HG03135 (cell line): Measurements from ENCODE around the gene YES1.
"Not testable (repeated sequence)": the region's sequence is repeated elsewhere in the genome, so short reads cannot be mapped to it uniquely, and the experiment has no call there.

Experiments used
- ATAC-seq: cut with Tn5 transposase; IDR thresholded peaks from one replicate; pipeline ENCODE4 v1.9.1; 2021; ENCODE audit warnings: mild to moderate bottlenecking, moderate library complexity; ENCODE audit not compliant: unreplicated experiment

The YES1 gene

DNA sequence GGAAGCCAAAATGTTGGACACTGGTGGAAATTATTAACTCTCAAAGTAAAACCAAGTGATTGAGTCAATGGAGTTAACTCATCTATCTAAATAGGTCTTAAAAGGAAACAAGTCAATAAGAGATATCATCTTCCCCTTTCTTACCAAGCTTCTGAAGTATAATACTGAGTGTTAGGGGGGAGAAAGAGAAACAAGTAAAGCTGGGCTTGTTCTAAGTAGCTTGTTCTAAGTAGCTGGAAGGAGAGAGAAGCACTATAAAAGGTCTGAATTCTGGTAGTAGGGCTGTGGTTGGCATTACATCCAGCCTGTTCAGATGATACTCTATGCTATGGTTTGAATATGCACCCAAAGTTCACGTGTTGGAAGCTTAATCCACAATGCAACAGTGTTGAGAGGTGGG is 26.8 kb downstream of the YES1 start:
- no peak for ATAC-seq

DNA sequence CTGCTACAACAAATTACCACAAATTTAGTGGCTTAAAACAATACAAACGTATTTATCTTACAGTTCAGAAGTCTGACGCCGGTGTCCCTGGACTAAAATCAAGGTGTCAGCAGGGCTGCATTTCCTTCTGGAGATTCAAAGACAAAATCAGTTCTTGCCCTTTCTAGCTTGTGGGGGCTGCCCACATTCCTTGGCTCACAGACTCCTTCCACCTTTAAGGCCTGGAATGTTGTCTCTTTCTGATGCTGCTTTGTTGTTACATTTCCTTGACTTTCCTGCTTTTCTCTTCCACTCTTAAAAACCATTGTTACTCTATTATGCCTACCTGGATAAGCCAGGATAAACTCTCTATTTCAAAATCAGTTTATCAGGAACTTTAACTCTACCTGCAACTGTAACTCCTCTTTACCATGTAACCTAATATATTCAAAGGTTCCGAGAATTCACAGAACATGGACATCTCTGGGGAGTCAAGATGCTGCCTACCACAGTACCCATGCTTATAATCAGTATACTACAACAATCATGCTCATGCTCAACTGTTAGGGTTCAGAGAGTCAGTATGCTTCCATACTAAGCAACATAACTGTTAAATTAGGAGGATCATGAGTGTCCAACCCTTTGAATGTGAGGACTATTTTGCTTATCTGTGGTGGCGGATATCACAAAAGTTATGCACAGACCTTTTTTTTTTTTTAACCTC is 27.4 kb downstream of the YES1 start:
- no peak for ATAC-seq

DNA sequence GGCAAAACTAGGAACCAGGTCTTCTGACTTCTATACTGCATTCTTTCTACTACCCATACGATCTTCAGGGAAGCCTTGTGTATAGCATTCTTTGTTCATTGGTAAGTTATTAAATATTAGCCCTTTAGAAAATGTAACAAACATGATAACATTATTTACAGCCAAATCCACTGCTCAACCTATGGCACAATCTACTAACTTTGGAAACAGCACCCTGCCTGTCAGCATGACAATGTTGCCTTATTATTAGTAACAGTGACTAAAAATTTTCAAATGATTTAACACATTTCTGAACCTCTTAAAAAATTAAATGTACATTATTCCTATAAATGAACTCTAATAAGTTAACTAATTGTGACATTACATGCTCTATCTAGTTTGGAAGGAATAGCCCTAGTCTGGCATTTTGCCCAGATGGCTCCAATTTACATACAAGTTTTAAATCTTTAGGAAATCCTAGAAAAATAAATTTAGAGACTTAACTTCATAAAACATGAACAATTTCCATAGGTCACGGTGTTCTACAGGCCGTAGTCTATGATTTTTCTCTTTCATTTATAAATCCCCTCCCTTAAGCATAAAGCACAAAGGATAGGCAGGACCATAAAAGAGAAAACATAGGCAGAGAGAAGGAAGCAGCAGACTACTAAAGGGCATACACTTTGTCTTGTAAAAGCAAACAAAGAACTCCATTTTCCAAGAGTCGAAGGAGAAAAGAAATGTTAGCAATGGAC is 33.7 kb downstream of the YES1 start:
- no peak for ATAC-seq

DNA sequence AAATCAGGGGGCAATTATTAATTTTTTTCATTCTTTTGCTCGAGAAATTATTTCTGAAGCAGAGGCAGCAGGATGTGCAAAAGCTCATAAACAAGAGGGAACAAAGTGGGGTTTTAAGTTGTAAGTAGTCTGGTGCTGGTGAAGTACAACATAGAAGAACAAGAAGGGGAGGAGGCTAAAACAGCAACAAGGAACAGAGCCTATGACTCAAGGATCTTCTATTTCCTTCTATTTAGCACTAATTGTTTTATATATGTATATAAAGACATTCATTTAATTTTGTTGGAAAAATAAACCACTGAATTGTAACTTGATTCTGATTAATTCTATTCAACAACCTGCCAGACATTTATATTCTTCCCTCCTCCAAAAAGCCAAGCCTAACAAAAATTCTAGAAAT is 35.0 kb downstream of the YES1 start:
- ATAC-seq, result no peak

DNA sequence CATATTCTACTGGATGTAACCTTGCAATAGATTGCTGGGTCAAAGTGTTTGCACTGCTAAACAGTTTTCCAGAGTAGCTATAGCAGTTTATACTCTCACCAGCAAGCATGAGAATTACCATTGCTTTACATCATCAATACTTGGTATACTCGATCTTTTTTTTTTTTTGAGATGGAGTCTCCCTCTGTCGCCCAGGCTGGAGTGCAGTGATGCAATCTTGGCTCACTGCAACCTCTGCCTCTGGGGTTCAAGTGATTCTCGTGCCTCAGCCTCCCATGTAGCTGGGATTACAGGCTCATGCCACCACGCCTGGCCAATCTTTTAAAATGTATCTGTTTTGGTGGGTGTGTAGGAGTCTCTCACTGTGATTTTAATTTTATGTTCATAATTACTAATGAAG is 36.0 kb downstream of the YES1 start:
- ATAC-seq, result not testable (repeated sequence)

DNA sequence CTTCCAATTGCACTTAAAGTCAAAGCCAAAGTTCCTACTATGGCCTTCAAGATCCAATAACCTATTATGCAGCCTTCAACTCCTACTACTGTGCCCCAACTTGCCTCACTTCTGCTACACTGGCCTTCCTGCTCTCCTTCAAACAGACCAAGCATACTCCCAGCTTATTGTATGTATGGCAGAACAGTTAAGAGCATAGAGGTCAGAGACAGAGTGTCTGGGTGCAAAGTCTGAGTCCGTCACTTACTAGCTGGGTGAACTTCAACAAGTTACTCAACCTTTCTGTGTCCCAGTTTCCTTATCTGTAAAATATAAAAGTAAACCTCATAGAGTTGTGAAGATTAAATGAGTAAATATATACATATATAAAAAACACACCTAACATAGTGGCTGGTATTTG is 37.2 kb downstream of the YES1 start:
- ATAC-seq, result no peak

DNA sequence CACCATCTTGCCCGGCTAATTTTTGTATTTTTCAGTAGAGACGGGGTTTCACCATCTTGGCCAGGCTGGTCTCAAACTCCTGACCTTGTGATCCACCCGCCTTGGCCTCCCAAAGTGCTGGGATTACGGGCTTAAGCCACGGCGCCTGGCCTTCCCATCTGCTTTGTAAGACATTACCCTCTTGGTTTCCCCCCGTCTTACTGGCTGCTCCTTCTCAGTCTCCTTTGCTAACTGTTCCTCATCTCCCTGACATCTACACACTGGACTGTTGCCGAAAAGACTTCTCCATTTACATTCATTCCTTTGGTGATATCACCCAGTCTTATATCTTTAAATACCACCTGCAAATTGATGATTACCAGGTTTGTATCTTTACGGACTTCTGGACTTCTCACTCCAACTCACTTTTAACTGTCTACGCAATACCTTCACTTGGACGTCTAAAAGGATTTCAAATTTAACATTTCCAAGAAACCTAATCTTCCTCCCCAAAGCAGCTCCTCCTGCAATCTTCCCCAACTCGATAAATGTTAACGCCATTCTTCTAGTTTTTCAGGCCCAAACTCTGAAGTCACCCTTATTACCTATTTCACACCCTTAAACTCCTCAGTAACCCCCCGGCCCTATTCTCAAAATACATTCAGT is 37.9 kb downstream of the YES1 start:
- no peak for ATAC-seq

DNA sequence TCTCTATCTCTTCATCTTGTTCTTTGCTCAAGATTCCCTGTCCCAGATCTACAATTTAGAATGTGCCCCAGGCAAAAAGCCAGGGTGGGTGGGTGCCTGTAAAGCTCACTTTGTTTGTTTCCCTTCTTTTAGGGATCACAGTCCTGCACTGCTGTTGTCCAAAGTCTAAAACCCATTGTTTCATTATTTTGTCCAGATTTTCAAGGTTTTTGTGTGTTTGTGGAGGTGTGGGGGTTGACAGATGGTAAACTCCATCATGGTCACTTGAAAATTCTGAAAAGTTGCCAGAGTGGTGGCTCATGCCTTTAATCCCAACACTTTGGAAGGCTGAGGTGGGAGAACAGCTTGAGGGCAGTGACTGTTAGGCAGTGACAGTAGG is 41.5 kb downstream of the YES1 start:
- no peak for ATAC-seq

DNA sequence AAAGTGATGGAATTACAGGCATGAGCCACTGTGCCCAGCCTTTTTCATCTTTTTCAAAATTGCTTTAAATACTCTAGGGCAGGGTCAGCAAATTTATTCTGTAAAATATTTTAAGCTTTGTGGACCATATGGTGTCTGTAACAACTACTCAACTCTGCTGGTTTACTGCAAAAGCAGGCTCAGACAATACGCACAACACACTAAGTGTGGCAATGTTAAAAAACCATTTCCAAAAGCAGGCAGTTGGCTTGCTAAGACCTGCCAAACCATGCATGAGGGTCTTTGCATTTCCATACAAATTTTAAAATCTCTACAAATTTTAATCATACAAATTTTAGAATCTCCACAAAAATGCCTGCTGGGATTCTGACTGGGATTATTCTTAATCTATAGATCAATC is 44.1 kb downstream of the YES1 start:
- ATAC-seq, result no peak

DNA sequence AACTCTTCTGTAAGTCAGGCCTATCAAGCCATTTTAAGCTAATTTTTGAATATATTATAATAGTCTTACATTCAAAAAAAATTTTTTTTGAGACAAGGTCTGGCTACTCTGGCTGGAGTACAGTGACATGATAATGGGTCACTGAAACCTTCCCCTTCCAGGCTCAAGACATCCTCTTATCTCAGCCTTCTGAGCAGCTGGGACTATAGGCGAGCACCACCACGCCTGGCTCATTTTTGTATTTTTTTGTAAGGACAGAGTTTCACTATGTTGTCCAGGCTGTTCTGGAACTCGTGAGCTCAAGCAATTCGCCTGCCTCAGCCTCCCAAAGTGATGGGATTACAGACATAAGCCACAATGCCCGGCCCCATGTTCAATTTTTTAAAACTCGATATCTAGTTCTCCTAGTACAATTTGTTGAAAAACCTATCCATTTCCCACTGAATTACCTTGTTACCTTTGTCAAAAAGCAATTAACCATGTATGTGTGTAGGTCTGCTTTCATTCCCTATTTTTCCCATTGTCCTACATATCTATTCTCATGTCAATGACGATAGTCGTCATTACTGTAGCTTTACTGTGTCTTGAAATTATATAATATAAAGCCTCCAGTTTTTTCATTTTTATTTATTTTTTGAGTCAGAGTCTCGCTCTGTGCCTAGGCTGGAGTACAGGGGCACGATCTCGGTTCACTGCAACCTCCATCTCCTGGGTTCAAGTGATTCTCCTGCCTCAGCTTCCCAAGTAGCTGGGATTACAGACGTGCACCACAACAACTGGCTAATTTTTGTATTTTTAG is 44.8 kb downstream of the YES1 start:
- no peak for ATAC-seq

DNA sequence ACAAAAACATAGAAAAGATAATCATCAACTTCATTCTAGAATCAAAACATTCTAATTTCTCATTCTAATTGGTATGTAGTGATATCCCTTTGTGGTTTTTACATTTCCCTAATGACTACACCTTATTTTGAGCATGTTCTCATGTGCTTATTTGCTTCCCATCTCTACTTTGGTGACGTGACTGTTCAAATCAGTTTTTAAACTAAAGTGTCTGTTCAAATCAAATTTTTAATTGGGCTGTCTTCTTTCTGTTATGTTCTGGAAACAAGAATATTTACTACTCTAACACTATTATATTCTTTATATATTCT is 45.5 kb downstream of the YES1 start:
- ATAC-seq, result no peak

DNA sequence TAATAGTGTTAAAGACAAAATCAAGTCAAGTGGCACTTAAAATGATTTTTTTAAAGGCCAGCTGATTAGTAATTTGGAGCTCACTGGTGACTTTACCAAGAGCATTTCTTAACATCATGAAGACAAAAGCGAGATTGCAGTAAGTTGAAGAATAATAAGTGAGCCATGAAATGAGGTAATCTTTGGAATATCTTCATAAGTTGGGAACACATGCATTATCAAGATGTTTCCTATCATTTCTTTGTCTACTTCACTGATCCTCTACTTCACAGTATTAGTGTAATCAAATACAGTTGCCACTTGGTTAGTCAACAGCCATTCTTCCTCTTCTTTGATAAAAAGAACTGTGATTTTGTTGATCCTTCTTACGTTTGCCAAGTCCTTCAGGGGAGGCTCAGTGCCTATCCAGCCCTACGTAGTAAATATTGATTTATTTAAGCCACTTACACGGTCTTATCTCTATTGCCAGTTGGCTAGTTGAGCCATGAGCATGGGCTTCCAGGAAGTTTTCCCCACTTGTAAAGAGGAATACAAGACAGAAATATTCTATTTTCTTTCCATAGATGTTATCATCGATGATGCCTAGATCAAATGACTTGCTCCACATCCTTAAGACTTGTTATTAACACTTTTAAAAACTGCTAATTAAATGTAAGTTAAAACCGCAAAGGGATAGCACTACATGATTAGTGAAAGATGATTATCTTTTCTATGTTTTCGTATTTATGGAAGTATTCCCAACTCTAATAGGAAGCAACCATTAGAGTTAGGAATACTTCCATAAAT is 46.1 kb downstream of the YES1 start:
- no peak for ATAC-seq

DNA sequence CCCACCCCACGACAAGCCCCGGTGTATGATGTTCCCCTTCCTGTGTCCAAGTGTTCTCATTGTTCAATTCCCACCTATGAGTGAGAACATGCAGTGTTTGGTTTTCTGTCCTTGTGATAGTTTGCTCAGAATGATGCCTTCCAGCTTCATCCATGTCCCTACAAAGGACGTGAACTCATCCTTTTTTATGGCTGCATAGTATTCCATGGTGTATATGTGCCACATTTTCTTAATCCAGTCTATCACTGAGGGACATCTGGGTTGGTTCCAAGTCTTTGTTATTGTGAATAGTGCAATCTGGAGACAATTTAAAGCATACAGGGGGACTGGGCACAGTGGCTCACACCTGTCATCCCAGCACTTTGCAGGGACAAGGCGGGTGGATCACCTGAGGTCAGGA is 52.2 kb downstream of the YES1 start:
- not testable (repeated sequence) for ATAC-seq

DNA sequence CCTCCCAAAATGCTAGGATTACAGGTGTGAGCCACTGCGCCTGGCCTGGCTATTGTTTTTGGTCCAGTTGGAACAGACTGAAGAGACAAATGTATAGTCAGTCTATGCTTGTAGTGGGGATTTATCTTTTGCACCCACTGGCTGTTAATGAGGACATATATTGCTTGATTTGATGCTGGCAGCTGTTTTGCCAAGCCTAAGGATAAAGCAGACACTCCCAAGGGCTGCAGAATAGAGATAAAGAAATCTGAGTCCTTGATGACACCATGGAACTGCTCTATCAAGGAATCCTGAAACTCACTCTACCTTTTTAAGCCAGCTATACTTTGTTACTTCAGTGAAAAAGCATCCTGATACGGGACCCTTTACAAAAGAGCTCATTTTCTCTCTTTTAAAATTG is 56.5 kb downstream of the YES1 start:
- no peak for ATAC-seq

DNA sequence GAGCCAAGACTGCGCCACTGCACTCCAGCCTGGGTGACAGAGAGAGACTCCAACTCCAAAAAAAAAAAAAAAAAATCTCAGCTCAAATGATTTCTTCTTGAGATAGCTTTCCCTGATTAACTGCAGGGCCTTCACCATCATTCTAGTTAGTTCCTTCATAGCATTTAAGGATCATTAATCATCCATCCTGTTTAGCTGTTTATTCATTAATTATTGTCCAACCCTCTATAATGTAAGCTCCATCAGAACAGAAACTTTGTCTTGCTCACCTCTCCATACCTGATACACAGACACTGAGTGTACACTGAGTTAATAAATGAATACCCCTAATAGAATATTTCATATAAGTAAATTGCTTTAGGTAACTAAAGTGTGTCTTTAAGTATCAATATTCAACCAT is 57.4 kb downstream of the YES1 start:
- no peak for ATAC-seq

DNA sequence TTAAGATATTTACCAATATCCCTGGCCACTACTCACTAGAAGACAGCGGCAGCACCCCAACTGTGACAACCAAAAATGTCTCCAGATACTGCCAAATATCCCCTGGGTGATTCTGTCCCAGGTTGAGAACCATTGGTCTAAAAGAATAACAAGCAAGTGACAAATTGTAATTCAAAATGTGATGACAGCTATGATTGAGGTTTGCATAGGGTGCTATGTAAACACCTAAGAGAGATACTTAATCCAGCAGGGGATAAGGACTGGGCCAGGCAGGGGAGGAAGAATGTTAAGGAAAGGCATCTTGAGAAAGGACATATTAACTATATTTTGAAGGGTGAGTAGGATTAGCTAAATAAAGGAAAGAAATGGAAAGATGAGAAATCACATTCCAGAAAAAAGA is 61.6 kb downstream of the YES1 start:
- ATAC-seq, result no peak

DNA sequence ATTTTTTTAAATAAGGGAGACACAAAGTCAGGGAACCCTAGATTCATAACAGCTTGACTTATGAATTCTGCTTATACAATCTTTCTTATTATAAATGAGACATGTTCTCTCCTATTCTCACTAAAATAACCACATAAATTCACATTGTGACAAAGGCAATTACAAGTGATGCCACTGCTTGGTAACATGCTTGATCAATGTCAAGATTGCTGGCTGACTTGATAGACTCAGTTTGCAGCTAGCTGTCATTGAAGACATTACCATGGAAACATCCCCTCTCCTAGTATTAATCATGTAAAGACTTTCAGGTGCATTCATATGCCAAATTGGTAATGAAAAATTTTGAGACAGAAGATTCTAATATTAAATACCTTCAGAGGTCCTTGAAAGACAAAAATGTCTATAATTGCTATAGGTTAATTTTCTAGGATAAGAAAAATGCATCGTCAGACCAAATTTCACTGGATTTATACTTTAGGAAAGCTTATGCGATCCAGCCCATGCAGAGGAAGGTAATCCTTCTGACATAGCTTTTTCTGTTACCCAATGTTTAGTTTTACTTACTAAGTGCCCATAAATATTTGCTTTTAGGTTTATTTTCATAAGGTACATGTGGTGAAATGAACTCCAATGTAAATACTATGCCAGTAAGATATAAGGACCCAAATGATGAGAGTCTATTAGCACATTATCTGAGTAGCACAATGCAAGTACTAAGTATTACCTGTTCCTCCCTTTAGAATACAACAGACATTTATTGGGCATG is 67.0 kb downstream of the YES1 start:
- no peak for ATAC-seq

DNA sequence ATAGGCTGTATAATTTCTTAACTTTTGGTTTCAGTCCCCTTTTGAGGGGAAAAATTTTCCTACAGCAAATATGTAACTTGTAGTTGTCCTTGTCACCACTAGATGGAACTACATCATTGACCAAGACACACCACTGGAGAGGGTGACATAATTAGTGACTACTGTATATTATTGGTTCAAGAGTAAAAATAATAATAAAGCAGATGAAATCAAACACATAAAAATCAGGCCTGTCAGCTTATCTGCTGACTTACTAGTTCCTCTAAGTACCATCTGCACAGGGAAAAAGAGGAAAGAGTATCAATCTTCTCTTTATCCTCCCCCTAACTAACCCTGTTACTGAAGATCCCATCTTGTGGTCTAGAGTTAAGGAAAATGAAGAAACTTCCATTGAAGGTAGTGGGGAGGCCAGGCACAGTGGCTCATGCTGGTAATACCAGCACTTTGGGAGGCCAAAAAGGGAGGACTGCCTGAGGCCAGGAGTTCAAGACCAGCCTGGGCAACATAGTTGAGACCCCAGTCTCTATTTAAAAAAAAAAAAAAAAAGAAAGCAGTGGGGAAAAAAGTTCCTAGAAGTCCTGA is 70.0 kb downstream of the YES1 start:
- ATAC-seq, result peak; percentile 82

DNA sequence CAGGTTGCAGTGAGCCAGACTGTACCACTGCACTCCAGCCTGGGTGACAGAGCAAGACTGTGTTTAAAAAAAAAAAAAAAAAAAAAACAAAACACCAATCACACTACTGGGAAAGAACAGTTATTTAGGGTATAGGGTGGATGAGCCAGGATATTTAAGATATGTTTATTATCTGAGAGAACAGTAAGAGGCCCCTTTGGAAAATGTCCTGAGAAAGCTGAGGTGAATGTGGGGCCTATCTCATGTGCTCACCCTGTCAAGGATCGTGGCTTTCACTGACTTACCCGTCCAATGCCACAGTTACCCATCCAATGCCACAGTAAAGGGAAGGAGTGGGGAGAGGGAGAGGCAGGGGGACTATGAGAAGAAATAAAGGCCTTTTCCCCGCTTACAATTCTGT is 79.7 kb downstream of the YES1 start:
- no peak for ATAC-seq

DNA sequence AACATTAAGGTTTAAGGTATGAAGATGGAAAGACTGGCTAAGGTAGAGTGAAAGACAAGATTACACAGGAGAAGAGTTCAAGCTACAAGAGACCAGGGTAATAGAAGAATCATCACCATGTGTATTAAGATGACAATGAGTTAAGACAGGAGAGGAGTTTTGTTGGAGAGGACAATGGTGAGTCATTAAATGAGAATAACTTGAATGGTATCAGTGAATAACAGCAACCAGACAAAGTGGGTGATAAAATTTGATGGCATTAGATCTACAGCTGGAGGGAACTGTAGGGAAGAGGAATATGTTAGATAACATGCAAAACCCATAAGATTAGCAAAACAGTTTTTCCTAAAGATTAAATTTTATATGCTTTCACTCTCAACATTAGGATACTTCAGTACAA is 80.9 kb downstream of the YES1 start:
- no peak for ATAC-seq
